BE2C (cell line): ENCODE data around the gene NTMT2.
"Not testable (repeated sequence)": the region's sequence is repeated elsewhere in the genome, so short reads cannot be mapped to it uniquely, and the experiment has no call there.

Source experiments
- DNase-seq: peaks from one replicate; pipeline ENCODE4 v3.0.0-alpha.2; 2020
- H3K27me3 ChIP-seq: fragments of 250-450 bp; sonication (Bioruptor Pico); 2 replicates; pipeline ENCODE4 v1.5.1; 2020; ENCODE audit warnings: mild to moderate bottlenecking
- H3K36me3 ChIP-seq: fragments of 250-450 bp; sonication (Bioruptor Pico); 2 replicates; pipeline ENCODE4 v1.5.1; 2020; ENCODE audit warnings: mild to moderate bottlenecking
- H3K4me1 ChIP-seq: fragments of 250-450 bp; sonication (Bioruptor Pico); 2 replicates; pipeline ENCODE4 v1.5.1; 2020
- H3K4me3 ChIP-seq: 2 replicates; pipeline ENCODE4 v1.5.1; 2011; ENCODE audit warnings: low read depth, low read length
- H3K9me3 ChIP-seq: fragments of 250-450 bp; sonication (Bioruptor Pico); 2 replicates; pipeline ENCODE4 v1.5.1; 2020
- TF ChIP-seq, protein P1 (sequence below): IDR thresholded peaks from 2 replicates; pipeline ENCODE4 v1.5.1; 2012; ENCODE audit warnings: mild to moderate bottlenecking, low read depth, low read length

NTMT2 gene

GRCh38 chr1:170164103-170164763 is 18.5 kb downstream of the NTMT2 start:
- no peaks in the 10 kb centered on the region for H3K4me1 ChIP-seq
- H3K36me3 ChIP-seq = no peaks in the 10 kb centered on the region
- TF ChIP-seq, protein P1, sequence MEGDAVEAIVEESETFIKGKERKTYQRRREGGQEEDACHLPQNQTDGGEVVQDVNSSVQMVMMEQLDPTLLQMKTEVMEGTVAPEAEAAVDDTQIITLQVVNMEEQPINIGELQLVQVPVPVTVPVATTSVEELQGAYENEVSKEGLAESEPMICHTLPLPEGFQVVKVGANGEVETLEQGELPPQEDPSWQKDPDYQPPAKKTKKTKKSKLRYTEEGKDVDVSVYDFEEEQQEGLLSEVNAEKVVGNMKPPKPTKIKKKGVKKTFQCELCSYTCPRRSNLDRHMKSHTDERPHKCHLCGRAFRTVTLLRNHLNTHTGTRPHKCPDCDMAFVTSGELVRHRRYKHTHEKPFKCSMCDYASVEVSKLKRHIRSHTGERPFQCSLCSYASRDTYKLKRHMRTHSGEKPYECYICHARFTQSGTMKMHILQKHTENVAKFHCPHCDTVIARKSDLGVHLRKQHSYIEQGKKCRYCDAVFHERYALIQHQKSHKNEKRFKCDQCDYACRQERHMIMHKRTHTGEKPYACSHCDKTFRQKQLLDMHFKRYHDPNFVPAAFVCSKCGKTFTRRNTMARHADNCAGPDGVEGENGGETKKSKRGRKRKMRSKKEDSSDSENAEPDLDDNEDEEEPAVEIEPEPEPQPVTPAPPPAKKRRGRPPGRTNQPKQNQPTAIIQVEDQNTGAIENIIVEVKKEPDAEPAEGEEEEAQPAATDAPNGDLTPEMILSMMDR = no peak
- H3K4me3 ChIP-seq = no peak overlapping the region
- no peaks in the 10 kb centered on the region for H3K9me3 ChIP-seq
- DNase-seq = no peak
- H3K27me3 ChIP-seq = no peaks in the 10 kb centered on the region

GRCh38 chr1:170166518-170167180 is 20.9 kb downstream of the NTMT2 start:
- no peak overlapping the region for H3K4me3 ChIP-seq

DNA sequence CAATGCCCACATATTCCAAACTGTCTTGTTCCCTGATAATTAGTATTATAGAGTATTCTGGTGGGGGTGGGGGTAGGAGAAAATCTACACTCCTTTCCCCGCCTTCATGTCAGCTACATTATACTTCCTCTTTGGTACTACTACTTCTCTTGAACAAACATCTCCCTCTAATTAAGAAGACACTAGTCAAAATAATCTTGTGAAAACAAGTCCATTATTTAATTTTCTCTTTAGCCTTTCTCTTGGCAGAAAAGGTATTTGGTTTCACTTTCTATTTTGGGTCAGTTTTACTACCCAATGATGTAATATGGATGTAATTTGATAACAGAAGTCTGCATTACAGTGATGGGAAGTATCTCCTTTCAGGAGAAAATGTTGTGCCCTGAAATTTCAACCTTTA is 22.5 kb downstream of the NTMT2 start:
- TF ChIP-seq, protein P1 = no peak
- H3K4me3 ChIP-seq = no peak overlapping the region
- no peaks in the 10 kb centered on the region for H3K27me3 ChIP-seq
- H3K4me1 ChIP-seq = no peaks in the 10 kb centered on the region
- H3K36me3 ChIP-seq = no peaks in the 10 kb centered on the region
- no peak for DNase-seq
- peaks cover 5% of the 10 kb centered on the region; the same call in 1 of the 2 replicates for H3K9me3 ChIP-seq

More at GRCh38 chr1:170166518-170167180, 20.9 kb downstream of the NTMT2 start:
- H3K27me3 ChIP-seq = no peaks in the 10 kb centered on the region
- no peak for DNase-seq
- H3K9me3 ChIP-seq = peaks cover 5% of the 10 kb centered on the region; the same call in 1 of the 2 replicates
- no peaks in the 10 kb centered on the region for H3K4me1 ChIP-seq
- TF ChIP-seq, protein P1 = no peak
- H3K36me3 ChIP-seq = no peaks in the 10 kb centered on the region

GRCh38 chr1:170170513-170170912 is 24.8 kb downstream of the NTMT2 start:
- H3K36me3 ChIP-seq, H3K27me3 ChIP-seq, H3K4me3 ChIP-seq, H3K4me1 ChIP-seq, H3K9me3 ChIP-seq, DNase-seq: not testable (repeated sequence)

DNA sequence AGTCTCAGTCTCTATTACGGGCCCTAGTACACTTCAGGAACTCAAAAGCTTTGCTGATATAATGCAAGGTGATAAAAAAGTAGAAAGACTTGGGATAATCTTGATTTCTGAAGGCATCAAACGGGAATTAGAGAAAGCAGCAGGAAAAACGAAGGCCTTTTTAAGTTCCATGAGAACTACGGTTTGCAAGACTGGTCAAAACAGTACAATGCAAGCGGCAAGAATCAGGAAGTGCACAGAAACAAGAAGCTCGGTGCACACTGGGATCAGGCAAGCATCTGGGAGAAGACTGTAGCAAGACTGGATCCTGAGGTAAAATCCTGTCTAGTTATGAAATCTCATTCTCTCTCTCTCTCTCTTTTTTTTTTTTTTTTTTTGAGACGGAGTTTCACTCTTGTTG is 28.6 kb downstream of the NTMT2 start:
- no peaks in the 10 kb centered on the region for H3K4me1 ChIP-seq
- DNase-seq = no peak
- H3K36me3 ChIP-seq = no peaks in the 10 kb centered on the region
- H3K4me3 ChIP-seq = no peak overlapping the region
- H3K9me3 ChIP-seq = peaks cover 5% of the 10 kb centered on the region; the same call in 1 of the 2 replicates
- TF ChIP-seq, protein P1 = no peak
- H3K27me3 ChIP-seq = no peaks in the 10 kb centered on the region

- TF ChIP-seq, protein P1 = no peak
- Histone ChIP-seq H3K4me3 (no peak overlapping the region), H3K4me1 (no peaks in the 10 kb centered on the region), H3K36me3 (no peaks in the 10 kb centered on the region), H3K27me3 (no peaks in the 10 kb centered on the region), H3K9me3 (peaks cover 5% of the 10 kb centered on the region; the same call in 1 of the 2 replicates)
- no peak for DNase-seq
Measured at GRCh38 chr1:170175041-170175440, 29.3 kb downstream of the NTMT2 start.
